Right lobe of liver (tissue), 4 donors: ENCODE measurements around the gene ZNF773.

Experiments
- POLR2A ChIP-seq: fragments of 450-650 bp; IDR thresholded peaks from one replicate; pipeline ENCODE4 v1.6.1; 2017; ENCODE audit warnings: antibody characterized with exemption, mild to moderate bottlenecking
- TF ChIP-seq, protein P1 (sequence below), 4 donors: fragments of 200-600 bp in 3 of 4; fragments of 450-650 bp in 1 of 4; IDR thresholded peaks; one replicate each; pipeline versions ENCODE4 v1.5.1 to v1.8.0; 2016 to 2022; ENCODE audit warnings: antibody characterized with exemption in 4 of 4, mild to moderate bottlenecking in 2 of 4
- donor health status: DM: no; HTN: no; CAD: no.
- donor health status: DM: no; HTN: no; CAD: no.
- donor health status: DM: no; HTN: yes; CAD: no.

DNA sequence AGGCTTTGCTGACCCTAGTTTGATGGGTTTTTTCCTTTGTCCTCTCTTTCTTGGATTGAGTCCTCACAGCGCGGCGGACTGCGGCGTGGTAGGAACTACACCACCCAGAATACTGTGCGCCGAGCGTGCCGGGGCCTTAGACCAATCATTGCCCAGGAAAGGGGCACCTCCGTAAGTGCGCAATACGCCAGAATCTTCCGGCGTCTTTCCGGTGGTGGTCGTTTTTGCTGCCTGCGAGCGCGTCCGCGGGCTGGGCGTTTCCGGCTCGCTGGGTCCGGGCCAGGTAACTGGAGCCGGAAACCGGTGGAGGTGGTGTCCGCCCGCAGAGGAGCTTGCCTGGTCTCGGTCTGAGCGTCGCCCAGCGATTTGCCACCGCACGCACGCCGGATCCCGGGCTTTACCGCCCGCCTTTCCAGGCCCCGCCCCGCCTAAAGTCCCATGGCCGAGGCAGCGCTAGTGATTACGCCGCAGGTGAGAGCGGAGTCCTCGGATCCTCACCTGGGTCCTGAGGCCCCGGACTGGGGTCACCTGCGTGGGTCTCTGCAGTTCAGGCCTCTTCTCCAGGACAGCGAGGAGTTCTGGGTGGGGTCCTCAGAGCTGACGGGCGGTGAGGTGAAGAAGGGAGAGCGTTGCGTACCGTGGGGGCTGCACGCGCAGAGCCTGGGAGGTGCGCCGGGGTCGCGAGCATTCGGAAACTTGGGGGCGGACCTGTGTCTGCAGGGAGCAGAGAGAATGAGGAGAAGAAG is 27.6 kb downstream of the ZNF773 start, which contains the start of gene ZNF549:
- TF ChIP-seq, protein P1, sequence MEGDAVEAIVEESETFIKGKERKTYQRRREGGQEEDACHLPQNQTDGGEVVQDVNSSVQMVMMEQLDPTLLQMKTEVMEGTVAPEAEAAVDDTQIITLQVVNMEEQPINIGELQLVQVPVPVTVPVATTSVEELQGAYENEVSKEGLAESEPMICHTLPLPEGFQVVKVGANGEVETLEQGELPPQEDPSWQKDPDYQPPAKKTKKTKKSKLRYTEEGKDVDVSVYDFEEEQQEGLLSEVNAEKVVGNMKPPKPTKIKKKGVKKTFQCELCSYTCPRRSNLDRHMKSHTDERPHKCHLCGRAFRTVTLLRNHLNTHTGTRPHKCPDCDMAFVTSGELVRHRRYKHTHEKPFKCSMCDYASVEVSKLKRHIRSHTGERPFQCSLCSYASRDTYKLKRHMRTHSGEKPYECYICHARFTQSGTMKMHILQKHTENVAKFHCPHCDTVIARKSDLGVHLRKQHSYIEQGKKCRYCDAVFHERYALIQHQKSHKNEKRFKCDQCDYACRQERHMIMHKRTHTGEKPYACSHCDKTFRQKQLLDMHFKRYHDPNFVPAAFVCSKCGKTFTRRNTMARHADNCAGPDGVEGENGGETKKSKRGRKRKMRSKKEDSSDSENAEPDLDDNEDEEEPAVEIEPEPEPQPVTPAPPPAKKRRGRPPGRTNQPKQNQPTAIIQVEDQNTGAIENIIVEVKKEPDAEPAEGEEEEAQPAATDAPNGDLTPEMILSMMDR (IDR thresholded peaks at IDR 0.05), result no peak
- no peak for TF ChIP-seq POLR2A
